ENCODE measurements around the gene CDK5. TPM values are rescaled to one million over a fixed set of nuclear protein-coding genes. Genes with fewer than 3 reads are reported as not detected.
A peak's percentile ranks its signal among the peaks of the same experiment; 100 is the strongest.

Gene CDK5
- total RNA-seq, 6 donors from 2014 or later: 2.1 to 14.4 (median 10.1) TPM

- Histone ChIP-seq H3K36me3 (peaks cover 0 to 25% (median 10%) of the 10 kb centered on the region in 4 donors), H3K4me3 (peak within 1 kb of the TSS; percentile 70 to 99 (median 88)), H3K9me3 (no peaks in the 10 kb centered on the region), H3K27me3 (no peaks in the 10 kb centered on the region), H3K4me1 (peaks cover 42 to 62% (median 52%) of the 10 kb centered on the region in 4 donors), H3K27ac (peak within 1 kb of the TSS; percentile 94 to 97 (median 96))
- DNase-seq (peak; percentile 95 to 96), ATAC-seq (ENCODE audit: low FRiP score in 2 of 2) (peak; percentile 91 to 94)
- TF ChIP-seq POLR2AphosphoS5 (IDR thresholded peaks at IDR 0.05) (peak; percentile 45 to 85), POLR2A (IDR thresholded peaks at IDR 0.05) (peak in 3 of 4 donors; percentile 62 to 77 (median 74)), EP300 (IDR thresholded peaks at IDR 0.05) (no peak)
- TF ChIP-seq, protein P1, sequence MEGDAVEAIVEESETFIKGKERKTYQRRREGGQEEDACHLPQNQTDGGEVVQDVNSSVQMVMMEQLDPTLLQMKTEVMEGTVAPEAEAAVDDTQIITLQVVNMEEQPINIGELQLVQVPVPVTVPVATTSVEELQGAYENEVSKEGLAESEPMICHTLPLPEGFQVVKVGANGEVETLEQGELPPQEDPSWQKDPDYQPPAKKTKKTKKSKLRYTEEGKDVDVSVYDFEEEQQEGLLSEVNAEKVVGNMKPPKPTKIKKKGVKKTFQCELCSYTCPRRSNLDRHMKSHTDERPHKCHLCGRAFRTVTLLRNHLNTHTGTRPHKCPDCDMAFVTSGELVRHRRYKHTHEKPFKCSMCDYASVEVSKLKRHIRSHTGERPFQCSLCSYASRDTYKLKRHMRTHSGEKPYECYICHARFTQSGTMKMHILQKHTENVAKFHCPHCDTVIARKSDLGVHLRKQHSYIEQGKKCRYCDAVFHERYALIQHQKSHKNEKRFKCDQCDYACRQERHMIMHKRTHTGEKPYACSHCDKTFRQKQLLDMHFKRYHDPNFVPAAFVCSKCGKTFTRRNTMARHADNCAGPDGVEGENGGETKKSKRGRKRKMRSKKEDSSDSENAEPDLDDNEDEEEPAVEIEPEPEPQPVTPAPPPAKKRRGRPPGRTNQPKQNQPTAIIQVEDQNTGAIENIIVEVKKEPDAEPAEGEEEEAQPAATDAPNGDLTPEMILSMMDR (IDR thresholded peaks at IDR 0.05): peak in 2 of 6 experiments; percentile 13 to 21
- 3% methylated on average over 31 of the region's 66 CpGs; no CpG with 5 or more reads in 1 of the 2 donors for WGBS, 2 donors
These were observed 22.9 kb upstream of the CDK5 start, which contains the start of gene FASTK for GRCh38 chr7:151080522-151081169. FASTK (minus strand) TSS chr7:151080809; CDS start chr7:151080766, 43 bp downstream.

- ATAC-seq (ENCODE audit: low FRiP score in 2 of 2): peak; percentile 0 to 14
- no peak for TF ChIP-seq EP300 (IDR thresholded peaks at IDR 0.05)
- no peak for TF ChIP-seq POLR2AphosphoS5 (IDR thresholded peaks at IDR 0.05)
- TF ChIP-seq, protein P1 (IDR thresholded peaks at IDR 0.05): no peak
- no peak for TF ChIP-seq POLR2A (IDR thresholded peaks at IDR 0.05)
- Histone ChIP-seq H3K9me3 (no peaks in the 10 kb centered on the region), H3K4me1 (peaks cover 37 to 57% (median 46%) of the 10 kb centered on the region in 4 donors), H3K36me3 (peaks cover 0 to 31% (median 15%) of the 10 kb centered on the region in 4 donors), H3K27ac (peak overlapping the region; percentile 94 to 97 (median 96)), H3K27me3 (no peaks in the 10 kb centered on the region), H3K4me3 (peak overlapping the region; percentile 70 to 99 (median 88))
- no peak for DNase-seq
- 2 to 3% methylated on average over 18 to 21 of the region's 31 CpGs for WGBS, 2 donors
These were observed 22.4 kb upstream of the CDK5 start for GRCh38 chr7:151080067-151080521.

- H3K9me3 ChIP-seq: no peaks in the 10 kb centered on the region
- 74 to 78% methylated on average over 24 to 26 of the region's 27 CpGs for WGBS, 2 donors
- H3K27me3 ChIP-seq: no peaks in the 10 kb centered on the region
- H3K4me3 ChIP-seq: peak overlapping the region; percentile 70 to 99 (median 88)
- DNase-seq (peak in 1 of 2 donors; percentile 73), ATAC-seq (ENCODE audit: low FRiP score in 2 of 2) (no peak)
- TF ChIP-seq POLR2A (IDR thresholded peaks at IDR 0.05) (no peak), POLR2AphosphoS5 (IDR thresholded peaks at IDR 0.05) (no peak), EP300 (IDR thresholded peaks at IDR 0.05) (no peak)
- peak overlapping the region; percentile 94 to 97 (median 96) for H3K27ac ChIP-seq
- peaks cover 34 to 53% (median 44%) of the 10 kb centered on the region in 4 donors for H3K4me1 ChIP-seq
- H3K36me3 ChIP-seq: peaks cover 0 to 38% (median 23%) of the 10 kb centered on the region in 4 donors
These were observed 21.7 kb upstream of the CDK5 start for GRCh38 chr7:151079199-151079910.

DNA sequence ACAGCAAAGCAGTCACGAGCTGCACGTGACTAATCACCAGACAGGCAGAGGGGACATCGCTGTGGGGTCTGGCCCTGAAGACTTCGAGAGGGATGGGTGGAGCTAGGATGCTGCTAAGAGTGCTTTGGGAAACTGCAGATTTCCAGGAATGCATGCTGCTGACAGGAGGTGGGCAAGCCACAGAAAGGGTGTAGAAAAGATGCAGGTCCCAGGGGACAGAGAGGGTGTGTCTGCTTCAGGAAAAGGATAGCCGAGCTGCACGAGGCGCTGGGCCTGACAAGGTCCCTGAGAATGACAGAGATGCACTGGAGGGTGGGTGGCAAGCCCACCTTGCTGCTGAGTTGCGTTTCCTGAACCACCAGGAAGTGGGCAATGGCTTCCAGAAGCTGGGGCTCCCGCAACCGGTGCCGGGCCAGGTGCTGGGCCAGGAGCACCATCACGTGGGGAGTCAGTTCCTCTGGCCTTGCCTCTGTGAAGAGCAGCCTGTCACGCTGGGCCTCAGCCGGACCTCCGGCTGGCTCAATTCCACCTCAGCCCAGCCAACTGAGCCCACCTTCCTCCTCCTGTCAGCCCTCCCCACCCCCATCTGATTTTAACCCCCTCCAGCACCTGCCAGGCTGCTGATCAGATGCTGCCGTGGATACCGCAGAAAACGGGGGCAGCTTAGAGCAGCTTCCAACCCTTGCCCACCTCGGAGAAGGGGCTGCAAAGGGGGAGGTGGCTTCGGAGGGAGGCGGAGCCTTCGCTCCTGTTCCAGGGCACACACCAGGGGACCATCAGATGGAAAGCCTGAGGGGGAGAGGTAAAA is 20.7 kb upstream of the CDK5 start:
- Histone ChIP-seq H3K9me3 (no peaks in the 10 kb centered on the region), H3K36me3 (peaks cover 5 to 47% (median 32%) of the 10 kb centered on the region in 4 donors), H3K4me1 (peaks cover 28 to 48% (median 39%) of the 10 kb centered on the region in 4 donors), H3K27me3 (no peaks in the 10 kb centered on the region), H3K27ac (peak overlapping the region in 1 of 4 donors; percentile 8), H3K4me3 (no peak overlapping the region)
- no peak for ATAC-seq (ENCODE audit: low FRiP score in 2 of 2)
- 65 to 67% methylated on average over 22 of the region's 22 CpGs for WGBS, 2 donors
- TF ChIP-seq EP300 (IDR thresholded peaks at IDR 0.05) (no peak), POLR2AphosphoS5 (IDR thresholded peaks at IDR 0.05) (no peak), POLR2A (IDR thresholded peaks at IDR 0.05) (no peak)
- TF ChIP-seq, protein P1 (IDR thresholded peaks at IDR 0.05): no peak
- peak in 1 of 2 donors; percentile 69 for DNase-seq

Data from upper lobe of left lung (tissue), 6 donors.